Right lobe of liver (tissue), 4 donors: ENCODE data around the gene MEF2C.

Source experiments
- CTCF ChIP-seq, 4 donors: fragments of 200-600 bp in 3 of 4; fragments of 450-650 bp in 1 of 4; IDR thresholded peaks; one replicate each; pipeline versions ENCODE4 v1.5.1 to v1.8.0; 2016 to 2022; ENCODE audit warnings: antibody characterized with exemption in 4 of 4, mild to moderate bottlenecking in 2 of 4
- POLR2A ChIP-seq: fragments of 450-650 bp; IDR thresholded peaks from one replicate; pipeline ENCODE4 v1.6.1; 2017; ENCODE audit warnings: antibody characterized with exemption, mild to moderate bottlenecking
- donor health status: DM: no; HTN: no; CAD: no.
- donor health status: DM: no; HTN: no; CAD: no.
- donor health status: DM: no; HTN: yes; CAD: no.

DNA sequence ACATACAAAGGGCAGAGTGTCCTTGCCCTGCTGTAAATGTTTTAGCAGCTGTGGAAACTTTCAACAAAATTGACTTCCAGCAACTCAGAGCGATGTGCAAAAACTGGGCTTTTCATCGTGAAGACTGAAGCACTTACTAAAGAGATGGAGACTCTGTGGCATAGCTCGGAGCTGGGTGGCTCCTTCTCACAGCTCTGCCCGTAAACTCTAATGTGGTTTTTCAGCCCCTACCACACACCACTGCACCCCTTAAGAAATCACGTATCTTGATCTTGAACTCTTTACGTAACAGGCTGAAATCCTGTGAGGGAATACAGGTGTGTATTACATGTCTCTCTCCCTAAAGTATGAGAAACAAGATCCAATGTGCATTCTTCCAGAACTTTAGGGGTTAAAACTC lies 124.4 kb downstream of the MEF2C start:
- TF ChIP-seq CTCF (IDR thresholded peaks at IDR 0.05) (no peak), POLR2A (no peak)
